Loucy (cell line): Measurements from ENCODE around the gene METAP2.

Experiments used
- CTCF ChIP-seq: fragments of 200-600 bp; sonication (generic); conservative IDR thresholded peaks from 2 replicates; pipeline ENCODE4 v1.5.1; 2014; ENCODE audit warnings: mild to moderate bottlenecking, antibody characterized with exemption, low read length
- EZH2phosphoT487 ChIP-seq: fragments of 200-600 bp; IDR thresholded peaks from 2 replicates; pipeline ENCODE4 v1.6.1; 2018; ENCODE audit warnings: antibody characterized with exemption, mild to moderate bottlenecking, moderate library complexity, borderline replicate concordance

GRCh38 chr12:95462081-95462480, 11.9 kb upstream of the METAP2 start:
- no peak for TF ChIP-seq CTCF
- TF ChIP-seq EZH2phosphoT487: no peak
